ENCODE measurements around the gene KLRC3. TPM values are rescaled to one million over a fixed set of nuclear protein-coding genes. Genes with fewer than 3 reads are reported as not detected.
"Not testable (repeated sequence)": the region's sequence is repeated elsewhere in the genome, so short reads cannot be mapped to it uniquely, and the experiment has no call there.

KLRC3 gene
- total RNA-seq, 1 donor from 2014 or later, result not detected

GRCh38 chr12:10386857-10387256, 33.5 kb downstream of the KLRC3 start:
- Mint-ChIP-seq H3K9me3 (peaks cover 14% of the 10 kb centered on the region), H3K36me3 (ENCODE audit: low read depth) (peaks cover 5% of the 10 kb centered on the region), H3K4me3 (no peak overlapping the region), H3K27ac (ENCODE audit: unreplicated experiment) (no peak overlapping the region), H3K27me3 (ENCODE audit: low read depth) (no peaks in the 10 kb centered on the region), H3K4me1 (no peaks in the 10 kb centered on the region)
- no peak for TF ChIP-seq CTCF (conservative IDR thresholded peaks at IDR 0.05)
- no peak for DNase-seq (ENCODE audit: low read depth, low spot score)

- no peaks in the 10 kb centered on the region for H3K4me1 Mint-ChIP-seq
- H3K9me3 Mint-ChIP-seq, result peaks cover 16% of the 10 kb centered on the region
- DNase-seq (ENCODE audit: low read depth, low spot score), result no peak
- H3K27ac Mint-ChIP-seq (ENCODE audit: unreplicated experiment), result no peak overlapping the region
- H3K27me3 Mint-ChIP-seq (ENCODE audit: low read depth), result no peaks in the 10 kb centered on the region
- no peak for TF ChIP-seq CTCF (conservative IDR thresholded peaks at IDR 0.05)
- H3K4me3 Mint-ChIP-seq, result no peak overlapping the region
- H3K36me3 Mint-ChIP-seq (ENCODE audit: low read depth), result peaks cover 5% of the 10 kb centered on the region
Observed at GRCh38 chr12:10385166-10385613, 35.2 kb downstream of the KLRC3 start.

- DNase-seq (ENCODE audit: low read depth, low spot score), result no peak
- Mint-ChIP-seq H3K27ac (ENCODE audit: unreplicated experiment) (no peak overlapping the region), H3K36me3 (ENCODE audit: low read depth) (peaks cover 5% of the 10 kb centered on the region), H3K9me3 (peaks cover 16% of the 10 kb centered on the region), H3K4me3 (no peak overlapping the region), H3K27me3 (ENCODE audit: low read depth) (no peaks in the 10 kb centered on the region), H3K4me1 (no peaks in the 10 kb centered on the region)
- no peak for TF ChIP-seq CTCF (conservative IDR thresholded peaks at IDR 0.05)
Observed at GRCh38 chr12:10384191-10384590, 36.2 kb downstream of the KLRC3 start.

- H3K4me1 Mint-ChIP-seq, result no peaks in the 10 kb centered on the region
- H3K27me3 Mint-ChIP-seq (ENCODE audit: low read depth), result no peaks in the 10 kb centered on the region
- no peak overlapping the region for H3K27ac Mint-ChIP-seq (ENCODE audit: unreplicated experiment)
- no peak overlapping the region for H3K4me3 Mint-ChIP-seq
- H3K36me3 Mint-ChIP-seq (ENCODE audit: low read depth), result peaks cover 5% of the 10 kb centered on the region
- TF ChIP-seq CTCF (conservative IDR thresholded peaks at IDR 0.05), result no peak
- H3K9me3 Mint-ChIP-seq, result peaks cover 16% of the 10 kb centered on the region
- no peak for DNase-seq (ENCODE audit: low read depth, low spot score)
Observed at GRCh38 chr12:10381928-10382628, 38.3 kb downstream of the KLRC3 start.

GRCh38 chr12:10378737-10379136, 41.7 kb downstream of the KLRC3 start:
- not testable (repeated sequence) for DNase-seq (ENCODE audit: low read depth, low spot score); H3K4me3 Mint-ChIP-seq; H3K4me1 Mint-ChIP-seq; H3K27me3 Mint-ChIP-seq (ENCODE audit: low read depth); H3K36me3 Mint-ChIP-seq (ENCODE audit: low read depth); H3K27ac Mint-ChIP-seq (ENCODE audit: unreplicated experiment)
- H3K9me3 Mint-ChIP-seq, result peaks cover 13% of the 10 kb centered on the region

GRCh38 chr12:10374624-10375018, 45.8 kb downstream of the KLRC3 start:
- Mint-ChIP-seq H3K9me3 (peaks cover 3% of the 10 kb centered on the region), H3K36me3 (ENCODE audit: low read depth) (no peaks in the 10 kb centered on the region), H3K4me3 (no peak overlapping the region), H3K27ac (ENCODE audit: unreplicated experiment) (no peak overlapping the region), H3K27me3 (ENCODE audit: low read depth) (no peaks in the 10 kb centered on the region), H3K4me1 (peaks cover 7% of the 10 kb centered on the region)
- TF ChIP-seq CTCF (conservative IDR thresholded peaks at IDR 0.05), result no peak
- no peak for DNase-seq (ENCODE audit: low read depth, low spot score)

Measured in neural crest cell (in vitro differentiated cells).